ENCODE results near the gene PLCB2. TPM values are rescaled to one million over a fixed set of nuclear protein-coding genes. Genes with fewer than 3 reads are reported as not detected.

The PLCB2 gene
- total RNA-seq, 1 experiment from 2014 or later = 0.92 TPM

DNA sequence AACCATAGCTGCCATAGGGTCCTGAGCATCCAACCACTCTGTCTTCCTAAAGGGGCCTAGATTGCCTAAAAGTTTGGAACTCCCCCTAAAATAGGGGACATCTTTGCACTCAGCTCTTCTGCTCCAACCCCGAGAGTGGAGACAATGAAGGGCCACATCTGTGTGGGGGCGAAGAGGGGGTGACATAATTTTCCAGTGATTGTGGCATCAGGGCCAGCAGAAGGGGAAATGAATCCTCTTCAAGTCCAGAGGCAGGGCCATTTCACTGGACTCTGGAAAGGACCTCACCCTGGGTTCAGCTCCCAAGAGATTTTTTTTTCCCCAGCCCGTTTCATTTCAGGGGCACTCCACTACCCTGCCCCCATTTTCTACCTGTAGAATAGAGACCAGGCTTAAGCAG lies 20.2 kb downstream of the PLCB2 start:
- no peak for TF ChIP-seq EZH2 (IDR thresholded peaks at IDR 0.05; ENCODE audit: low read depth)
- no peak for TF ChIP-seq CTCF (conservative IDR thresholded peaks at IDR 0.05)
- no peaks in the 10 kb centered on the region for H3K36me3 ChIP-seq (ENCODE audit: low read depth)
- H3K9me3 ChIP-seq (ENCODE audit: insufficient read depth, low read depth) = no peaks in the 10 kb centered on the region
- intact Hi-C loops (cut with micrococcal nuclease; ENCODE audit: unreplicated experiment) = no loop called here
- no peaks in the 10 kb centered on the region for H3K27me3 ChIP-seq (ENCODE audit: insufficient read depth, low read depth)
- H2AFZ ChIP-seq = no peak overlapping the region
- H3K9me2 ChIP-seq (ENCODE audit: insufficient read depth) = no peaks in the 10 kb centered on the region
- no TSS peak for BruUV-seq (replicated peaks)
- no peak for DNase-seq
- no peaks in the 10 kb centered on the region for H3K4me1 ChIP-seq (replicated peaks; ENCODE audit: insufficient read depth)
- no peak overlapping the region for H3K4me3 ChIP-seq
- H4K20me1 ChIP-seq (ENCODE audit: insufficient read depth) = no peaks in the 10 kb centered on the region
- no peaks in the 10 kb centered on the region for H3F3A ChIP-seq (ENCODE audit: insufficient read depth, low read depth)
- CTCF ChIA-PET = no interaction called here
- H3K4me2 ChIP-seq = no peak overlapping the region
- no peaks in the 10 kb centered on the region for H3K79me2 ChIP-seq (ENCODE audit: low read depth)
- POLR2A ChIA-PET (ENCODE audit: unreplicated experiment) = no interaction called here
- no peak overlapping the region for H3K27ac ChIP-seq

DNA sequence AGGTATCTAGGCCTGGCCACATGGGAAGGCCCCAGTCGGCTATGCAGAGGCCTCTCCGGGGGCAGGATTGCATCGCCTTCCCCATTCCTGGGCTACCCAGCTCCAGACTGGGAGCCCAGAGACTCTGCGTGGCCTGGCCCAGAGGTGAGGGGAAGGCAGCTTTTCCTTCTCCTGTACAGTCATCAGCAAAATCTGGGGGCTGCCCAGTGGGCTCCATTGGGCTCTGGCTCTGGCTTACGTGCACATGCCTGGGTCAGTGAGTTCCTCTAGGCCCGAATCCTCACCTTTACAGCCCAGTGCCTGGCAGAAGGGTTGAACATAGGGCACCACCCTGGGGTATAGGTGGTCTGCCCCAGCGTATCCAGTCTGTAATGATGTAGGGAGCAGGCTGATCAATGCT lies 20.9 kb downstream of the PLCB2 start:
- TF ChIP-seq EZH2 (IDR thresholded peaks at IDR 0.05; ENCODE audit: low read depth) = no peak
- TF ChIP-seq CTCF (conservative IDR thresholded peaks at IDR 0.05) = no peak
- BruUV-seq (replicated peaks) = no TSS peak
- DNase-seq = no peak
- no peaks in the 10 kb centered on the region for H3F3A ChIP-seq (ENCODE audit: insufficient read depth, low read depth)
- no peak overlapping the region for H3K4me3 ChIP-seq
- no peak overlapping the region for H3K4me2 ChIP-seq
- intact Hi-C loops (cut with micrococcal nuclease; ENCODE audit: unreplicated experiment) = no loop called here
- no peaks in the 10 kb centered on the region for H4K20me1 ChIP-seq (ENCODE audit: insufficient read depth)
- ChIA-PET POLR2A (ENCODE audit: unreplicated experiment) (no interaction called here), CTCF (no interaction called here)
- no peaks in the 10 kb centered on the region for H3K27me3 ChIP-seq (ENCODE audit: insufficient read depth, low read depth)
- no peak overlapping the region for H3K27ac ChIP-seq
- no peaks in the 10 kb centered on the region for H3K4me1 ChIP-seq (replicated peaks; ENCODE audit: insufficient read depth)
- no peak overlapping the region for H2AFZ ChIP-seq
- no peaks in the 10 kb centered on the region for H3K79me2 ChIP-seq (ENCODE audit: low read depth)
- H3K9me2 ChIP-seq (ENCODE audit: insufficient read depth) = no peaks in the 10 kb centered on the region
- H3K36me3 ChIP-seq (ENCODE audit: low read depth) = no peaks in the 10 kb centered on the region
- H3K9me3 ChIP-seq (ENCODE audit: insufficient read depth, low read depth) = no peaks in the 10 kb centered on the region

DNA sequence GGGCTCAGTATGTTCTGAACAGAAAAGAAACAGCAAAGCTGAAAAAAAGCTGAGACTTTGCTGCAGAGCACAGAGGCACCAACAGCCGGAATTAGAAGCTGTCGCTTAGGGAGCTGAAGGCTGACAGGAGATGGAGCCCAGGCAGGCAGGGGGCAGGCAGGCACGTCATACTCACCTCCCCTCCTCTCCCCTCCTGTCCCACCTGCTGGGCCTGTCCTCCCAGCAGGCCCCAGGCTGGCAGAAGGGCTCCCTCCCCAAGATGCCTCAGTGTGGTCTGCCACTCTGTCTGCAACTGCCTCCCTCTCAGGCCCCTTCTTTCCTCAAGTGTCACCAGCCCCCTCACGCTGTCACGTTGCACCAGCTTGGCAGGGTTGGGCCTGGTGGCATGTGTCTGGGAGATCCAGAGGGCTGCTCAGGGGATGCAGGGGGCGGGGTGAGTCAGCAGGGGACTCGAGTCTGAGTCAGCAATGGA lies 21.6 kb downstream of the PLCB2 start:
- no peak overlapping the region for H3K4me3 ChIP-seq
- TF ChIP-seq EZH2 (IDR thresholded peaks at IDR 0.05; ENCODE audit: low read depth) (no peak), CTCF (conservative IDR thresholded peaks at IDR 0.05) (no peak)
- no peak overlapping the region for H2AFZ ChIP-seq
- intact Hi-C loops (cut with micrococcal nuclease; ENCODE audit: unreplicated experiment) = no loop called here
- no peak overlapping the region for H3K4me2 ChIP-seq
- no peaks in the 10 kb centered on the region for H3K9me3 ChIP-seq (ENCODE audit: insufficient read depth, low read depth)
- BruUV-seq (replicated peaks) = no TSS peak
- ChIA-PET POLR2A (ENCODE audit: unreplicated experiment) (no interaction called here), CTCF (no interaction called here)
- H3K27me3 ChIP-seq (ENCODE audit: insufficient read depth, low read depth) = no peaks in the 10 kb centered on the region
- H3K4me1 ChIP-seq (replicated peaks; ENCODE audit: insufficient read depth) = no peaks in the 10 kb centered on the region
- no peaks in the 10 kb centered on the region for H3K9me2 ChIP-seq (ENCODE audit: insufficient read depth)
- H3K36me3 ChIP-seq (ENCODE audit: low read depth) = no peaks in the 10 kb centered on the region
- no peak overlapping the region for H3K27ac ChIP-seq
- DNase-seq = no peak
- no peaks in the 10 kb centered on the region for H4K20me1 ChIP-seq (ENCODE audit: insufficient read depth)
- H3K79me2 ChIP-seq (ENCODE audit: low read depth) = no peaks in the 10 kb centered on the region
- H3F3A ChIP-seq (ENCODE audit: insufficient read depth, low read depth) = no peaks in the 10 kb centered on the region
